HG03108 (cell line): Measurements from ENCODE around the gene CCNQ.
"Not testable (repeated sequence)": the region's sequence is repeated elsewhere in the genome, so short reads cannot be mapped to it uniquely, and the experiment has no call there.

Experiments used
- ATAC-seq: cut with Tn5 transposase; IDR thresholded peaks from one replicate; pipeline ENCODE4 v1.9.1; 2021; ENCODE audit warnings: moderate library complexity; ENCODE audit not compliant: unreplicated experiment

CCNQ gene

GRCh38 chrX:153623310-153624029 is 24.5 kb upstream of the CCNQ start:
- ATAC-seq, result no peak

DNA sequence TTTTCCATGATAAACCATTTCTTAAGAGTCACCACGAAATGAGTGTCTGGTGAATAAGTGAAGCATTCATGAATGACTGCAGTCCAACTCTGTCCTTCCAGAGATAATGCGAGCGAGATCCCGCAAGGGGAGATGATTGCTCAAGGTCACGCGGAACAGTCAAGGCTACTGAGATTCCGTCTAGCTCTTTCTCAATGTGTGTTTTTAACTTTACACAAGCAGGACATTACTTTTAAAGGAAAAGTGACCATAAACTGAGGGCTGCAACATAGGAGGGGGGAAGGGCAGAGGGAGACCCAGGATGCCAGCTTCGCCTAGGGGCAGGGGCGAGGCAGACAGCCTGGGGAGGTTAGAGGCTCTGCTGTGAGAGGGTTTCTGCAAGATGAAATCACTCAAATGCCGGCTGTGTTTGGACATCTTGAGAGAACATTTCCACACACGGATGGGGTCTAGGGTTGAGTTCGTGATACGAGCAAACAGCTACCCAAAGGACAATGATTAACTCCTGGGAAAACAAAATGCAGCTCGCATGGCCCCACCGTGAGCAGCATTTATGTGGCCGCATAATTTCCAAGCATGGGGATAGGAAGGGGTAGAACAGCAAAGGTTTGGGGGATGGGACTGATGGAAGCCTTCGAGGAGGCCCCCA is 23.8 kb upstream of the CCNQ start:
- no peak for ATAC-seq

GRCh38 chrX:153621949-153622598 is 23.1 kb upstream of the CCNQ start:
- ATAC-seq, result no peak

DNA sequence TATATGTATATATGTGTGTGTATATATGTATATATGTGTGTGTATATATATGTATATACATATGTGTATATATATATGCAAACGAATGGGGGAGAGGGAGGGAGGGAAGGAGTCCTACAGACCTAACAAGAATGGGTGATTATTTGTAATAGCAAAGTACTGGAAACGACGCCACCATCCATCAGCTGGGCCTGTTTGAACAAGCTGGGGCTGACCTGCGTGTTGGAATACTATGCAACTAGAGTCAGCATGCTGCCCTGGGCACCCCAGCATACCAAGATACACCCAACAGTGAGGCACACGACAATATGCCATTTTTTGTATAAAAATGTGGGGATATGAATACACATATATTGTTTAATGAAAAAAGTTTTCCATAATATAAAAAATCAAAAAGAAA is 21.6 kb upstream of the CCNQ start:
- no peak for ATAC-seq

GRCh38 chrX:153614818-153615217 is 15.9 kb upstream of the CCNQ start:
- no peak for ATAC-seq

DNA sequence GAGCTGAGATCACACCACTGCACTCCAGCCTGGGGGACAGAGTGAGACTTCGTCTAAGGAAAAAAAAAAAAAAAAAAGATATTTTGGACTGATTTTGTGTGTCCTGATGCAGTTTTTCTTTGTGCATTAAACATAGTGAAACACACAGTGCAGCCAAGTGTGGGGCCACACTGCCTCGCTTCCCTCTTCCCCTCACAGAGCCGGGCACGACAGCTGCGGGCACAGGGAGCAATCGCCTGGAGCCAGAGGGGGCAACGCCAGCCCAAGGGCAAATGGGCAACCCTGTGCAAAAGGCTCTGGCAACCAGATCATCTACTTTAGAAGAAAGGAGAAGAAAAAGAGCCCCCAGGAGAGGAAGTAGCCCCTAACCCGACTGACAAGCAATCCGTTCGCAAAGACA is 13.5 kb upstream of the CCNQ start:
- ATAC-seq, result no peak

DNA sequence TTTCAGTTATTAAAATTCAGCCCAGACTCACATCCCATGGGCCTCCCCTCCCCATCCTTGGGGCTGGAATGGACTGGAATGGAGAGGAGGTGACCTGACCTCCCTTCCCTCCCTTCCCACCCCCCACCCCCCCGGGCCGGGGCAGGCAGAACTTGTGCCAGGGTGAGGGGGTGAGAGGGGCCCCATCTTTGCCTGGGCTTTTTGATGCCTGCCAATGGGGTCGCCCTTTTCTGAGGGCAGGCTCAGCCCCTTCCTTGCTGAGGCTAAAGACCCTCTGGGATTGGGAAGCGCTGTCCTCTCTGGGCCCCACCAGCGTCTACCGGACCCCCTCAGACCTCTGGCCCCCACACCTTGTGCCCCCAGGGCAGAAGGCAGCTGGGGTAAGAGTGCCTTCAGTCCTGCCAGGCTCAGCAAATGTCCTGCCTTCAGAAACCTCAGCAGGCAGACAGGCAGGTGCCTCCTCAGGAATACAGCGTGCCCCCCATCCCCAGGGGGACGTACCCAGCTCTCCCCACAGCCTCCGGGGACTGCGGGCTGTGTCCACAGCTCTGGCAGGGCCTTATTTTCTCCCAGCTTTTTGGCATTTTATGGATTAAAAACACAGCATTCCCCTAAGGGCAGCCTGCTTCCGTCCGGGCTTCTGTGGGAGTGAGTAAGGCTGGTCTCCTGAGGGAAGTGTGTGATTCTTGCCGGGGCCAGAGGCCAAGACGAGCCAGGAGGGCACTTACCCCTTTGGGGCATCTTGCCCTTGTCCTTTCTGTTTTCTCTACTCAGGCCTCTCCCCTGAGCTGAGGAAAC is 12.6 kb upstream of the CCNQ start:
- ATAC-seq, result no peak

DNA sequence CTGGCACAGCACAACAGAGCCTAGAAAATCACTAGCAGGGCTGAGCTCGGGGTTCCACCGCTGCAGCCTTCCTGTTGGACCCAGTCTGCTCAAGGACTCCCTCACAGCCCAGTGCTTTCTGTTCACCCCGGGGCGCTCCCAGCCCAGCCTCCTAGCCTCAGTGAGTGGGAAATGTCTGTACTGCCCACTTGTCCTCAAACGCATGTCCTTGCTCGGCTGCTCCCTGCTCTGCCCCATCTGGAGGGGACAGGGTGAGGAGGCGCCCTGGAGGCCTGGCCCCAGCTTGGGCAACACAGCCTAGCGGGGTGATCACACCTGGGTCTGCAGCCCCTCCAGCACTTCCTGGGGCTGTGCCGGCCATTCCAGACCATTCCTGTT is 11.9 kb upstream of the CCNQ start:
- ATAC-seq, result no peak

GRCh38 chrX:153609917-153610835 is 11.2 kb upstream of the CCNQ start:
- ATAC-seq, result no peak

GRCh38 chrX:153608806-153609205 is 9.9 kb upstream of the CCNQ start:
- no peak for ATAC-seq

DNA sequence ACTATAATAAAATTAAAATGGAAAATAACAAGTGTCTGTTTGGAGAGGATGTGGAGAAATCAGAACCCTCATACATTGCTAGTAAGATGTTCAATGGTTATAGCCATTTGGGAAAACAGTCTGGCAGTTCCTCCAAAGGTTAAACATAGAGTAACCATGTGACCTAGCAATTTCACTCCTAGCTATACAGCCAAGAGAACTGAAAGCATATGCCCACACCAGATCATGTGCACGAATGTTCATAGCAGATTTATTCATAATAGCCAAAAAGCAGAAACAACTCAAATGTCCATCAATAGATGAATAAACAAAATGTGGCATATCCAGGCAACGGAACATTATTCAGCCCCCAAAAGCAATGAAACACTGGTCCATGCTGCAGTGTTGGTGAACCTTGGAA is 9.4 kb upstream of the CCNQ start:
- ATAC-seq, result no peak

DNA sequence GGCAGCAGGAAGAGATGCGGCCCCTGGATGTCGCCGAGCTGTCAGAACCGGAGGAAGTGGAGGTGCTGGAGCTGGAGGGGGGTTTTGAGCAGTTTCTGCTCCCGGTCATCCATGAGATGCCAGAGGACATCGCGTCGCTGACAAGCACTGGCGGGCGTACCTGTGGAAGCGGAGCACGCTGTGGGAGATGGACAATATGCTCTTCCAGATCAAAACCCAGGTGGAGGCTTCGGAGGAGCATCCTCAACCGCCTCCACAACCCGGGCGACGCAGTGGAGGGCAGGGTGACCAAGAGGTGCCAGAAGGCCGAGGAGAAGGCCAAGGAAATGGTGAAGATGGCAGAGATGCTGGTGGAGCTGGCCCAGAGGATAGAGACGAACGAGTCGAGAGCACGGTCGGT is 7.6 kb upstream of the CCNQ start:
- ATAC-seq, result no peak

- not testable (repeated sequence) for ATAC-seq
Measured at GRCh38 chrX:153604666-153605380, 5.9 kb upstream of the CCNQ start.

DNA sequence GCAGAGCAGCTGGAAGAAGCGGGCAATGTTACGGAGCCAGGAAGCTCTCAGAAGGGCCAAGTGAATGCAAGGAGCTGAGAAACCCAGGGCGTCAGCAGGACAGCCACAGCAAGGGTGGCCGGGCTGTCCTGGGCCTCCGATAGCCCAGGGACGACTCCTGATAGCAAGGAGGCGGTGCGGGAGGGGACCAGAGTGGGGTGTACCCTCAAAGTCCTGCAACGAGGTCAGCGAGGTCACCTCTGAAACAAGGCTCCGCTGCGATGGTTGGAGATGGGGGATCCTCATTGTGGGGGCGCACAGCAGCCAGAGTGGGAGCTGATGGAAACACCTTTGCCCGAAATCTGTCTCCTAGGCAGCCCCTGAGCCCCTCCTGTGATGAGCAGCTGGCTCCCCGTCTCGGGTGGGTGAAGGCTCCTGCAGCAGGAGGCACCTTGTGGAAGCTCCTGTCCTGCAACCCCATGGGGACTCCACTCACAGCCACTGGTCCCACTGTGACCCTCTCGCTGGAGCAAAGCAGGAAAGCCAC is 4.3 kb upstream of the CCNQ start:
- no peak for ATAC-seq

DNA sequence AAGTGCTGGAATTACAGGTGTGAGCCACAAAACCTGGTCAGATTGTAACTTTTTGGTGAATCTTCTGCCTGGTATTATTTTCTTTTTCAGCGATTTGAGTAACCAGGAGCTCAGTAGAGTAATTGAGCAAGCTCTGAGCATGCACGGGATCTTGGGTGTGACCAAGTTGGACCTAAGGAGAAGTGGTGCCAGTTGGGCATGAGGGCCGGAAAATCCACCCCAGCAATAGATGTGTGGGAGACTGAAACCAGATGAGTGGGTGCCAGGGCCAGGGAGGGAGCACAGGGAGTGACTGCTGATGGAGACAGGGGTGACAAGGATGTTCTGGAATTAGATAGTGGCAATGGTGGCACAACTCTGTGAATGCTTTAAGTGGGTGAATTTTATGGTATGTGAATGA is 3.7 kb upstream of the CCNQ start:
- no peak for ATAC-seq

- ATAC-seq, result no peak
Measured at GRCh38 chrX:153601511-153602110, 2.7 kb upstream of the CCNQ start.

GRCh38 chrX:153600921-153601320 is 2.0 kb upstream of the CCNQ start:
- ATAC-seq, result no peak

- ATAC-seq, result no peak
Measured at GRCh38 chrX:153600032-153600373, 1.1 kb upstream of the CCNQ start.
